Stomach (tissue), 9 donors: ENCODE measurements around the gene RSRC1. TPM values are rescaled to one million over a fixed set of nuclear protein-coding genes. Genes with fewer than 3 reads are reported as not detected.
A peak's percentile ranks its signal among the peaks of the same experiment; 100 is the strongest.

Experiments used
- DNase-seq, 2 donors: peaks; one replicate each; pipeline versions ENCODE4 v3.0.0 to v3.0.0-alpha.2; 2013 to 2019
- H3K27ac ChIP-seq, 5 donors: fragments of 200-600 bp in 4 of 5; sonication (generic) in 4 of 5; one replicate each; pipeline ENCODE4 v1.5.1; 2013 to 2019; ENCODE audit warnings: mild to moderate bottlenecking in 1 of 5, moderate library complexity in 1 of 5
- H3K27me3 ChIP-seq, 3 donors: fragments of 200-600 bp; sonication (generic); one replicate each; pipeline ENCODE4 v1.5.1; 2017 to 2019; ENCODE audit warnings: mixed run types in 1 of 3
- H3K36me3 ChIP-seq, 4 donors: fragments of 200-600 bp; sonication (generic); 1 replicate in 3 of 4; 2 replicates in 1 of 4; pipeline ENCODE4 v1.5.1; 2016 to 2019
- H3K4me1 ChIP-seq, 4 donors: fragments of 200-600 bp; sonication (generic); one replicate each; pipeline ENCODE4 v1.5.1; 2016 to 2019
- H3K4me3 ChIP-seq, 4 donors: fragments of 200-600 bp; sonication (generic) in 3 of 4; one replicate each; pipeline ENCODE4 v1.5.1; 2016 to 2019; ENCODE audit warnings: mild to moderate bottlenecking in 1 of 4
- H3K9me3 ChIP-seq, 4 donors: fragments of 200-600 bp; sonication (generic); one replicate each; pipeline ENCODE4 v1.5.1; 2016 to 2019
- CTCF ChIP-seq, 7 experiments: fragments of 450-650 bp in 4 of 7; fragments of 200-600 bp in 3 of 7; sonication (generic) in 3 of 7; IDR thresholded peaks; one replicate each; pipeline ENCODE4 v1.5.1; 2016 to 2019; ENCODE audit warnings: antibody characterized with exemption in 7 of 7, control low read depth in 2 of 7, mild to moderate bottlenecking in 1 of 7
- EP300 ChIP-seq: sonication (generic); formaldehyde crosslinking; IDR thresholded peaks from one replicate; pipeline ENCODE4 v1.6.1; 2017; ENCODE audit warnings: antibody characterized with exemption
- POLR2A ChIP-seq, 4 donors: fragments of 450-650 bp; IDR thresholded peaks; one replicate each; pipeline ENCODE4 v1.6.1; 2016; ENCODE audit warnings: antibody characterized with exemption in 4 of 4, control low read depth in 2 of 4, mild to moderate bottlenecking in 1 of 4, moderate library complexity in 1 of 4
- POLR2AphosphoS5 ChIP-seq, 3 donors: sonication (generic); formaldehyde crosslinking; IDR thresholded peaks; one replicate each; pipeline ENCODE4 v1.6.1; 2016; ENCODE audit warnings: antibody characterized with exemption in 3 of 3
- WGBS, 5 donors: extraction: QIAGEN DNeasy Blood & Tissue Kit in 3 of 5; methylation state at CpG; one replicate each; pipeline versions ENCODE4 v1.1.5 to v1.1.7; 2013 to 2018; 5-methylcytosine and 5-hydroxymethylcytosine counted together
- intact Hi-C: fragments of 100-400 bp; cut with DNase I; formaldehyde crosslinking; loops from one replicate; pipeline ENCODE4 v1.15.1; 2023; ENCODE audit warnings: low total_unique reads
- polyA plus RNA-seq, 3 donors: library from polyadenylated mRNA; stranded (reverse); fragments of 200-250 nt; gene quantifications; one replicate each; pipeline ENCODE4 v1.2.3, GENCODE V29; 2013
- total RNA-seq, 5 donors: library from RNA; depleted of rRNA; stranded (reverse); fragments of >200 nt; gene quantifications; one replicate each; pipeline versions ENCODE4 v1.1.0 to v1.2.3, GENCODE V29; 2014 to 2016
- donor health status: healthy with polysubstance abuse.
- donor health status: Bipolar disorder and iron deficiency.
- donor health status: healthy.

Gene RSRC1
- total and polyA plus RNA-seq, 8 donors: 1.7 to 502 (median 12.0) TPM

GRCh38 chr3:158103081-158103886 lies 6.6 kb upstream of the RSRC1 start:
- intact Hi-C loops: no loop called here
- WGBS, 5 donors: 5 to 9% (median 7%) methylated on average over 33 to 52 of the region's 52 CpGs
- peak overlapping the region in 3 of 4 donors; percentile 9 to 42 (median 23) for H3K4me3 ChIP-seq
- H3K27me3 ChIP-seq: peaks cover 45 to 100% (median 98%) of the 10 kb centered on the region in 3 donors
- peaks cover 0 to 3% (median 0%) of the 10 kb centered on the region in 4 donors for H3K9me3 ChIP-seq
- peaks cover 36 to 52% (median 47%) of the 10 kb centered on the region in 4 donors for H3K4me1 ChIP-seq
- peak; percentile 50 to 63 for DNase-seq
- no peak overlapping the region for H3K27ac ChIP-seq
- TF ChIP-seq POLR2AphosphoS5 (IDR thresholded peaks at IDR 0.05): no peak
- no peak for TF ChIP-seq CTCF (IDR thresholded peaks at IDR 0.05)
- no peaks in the 10 kb centered on the region for H3K36me3 ChIP-seq

DNA sequence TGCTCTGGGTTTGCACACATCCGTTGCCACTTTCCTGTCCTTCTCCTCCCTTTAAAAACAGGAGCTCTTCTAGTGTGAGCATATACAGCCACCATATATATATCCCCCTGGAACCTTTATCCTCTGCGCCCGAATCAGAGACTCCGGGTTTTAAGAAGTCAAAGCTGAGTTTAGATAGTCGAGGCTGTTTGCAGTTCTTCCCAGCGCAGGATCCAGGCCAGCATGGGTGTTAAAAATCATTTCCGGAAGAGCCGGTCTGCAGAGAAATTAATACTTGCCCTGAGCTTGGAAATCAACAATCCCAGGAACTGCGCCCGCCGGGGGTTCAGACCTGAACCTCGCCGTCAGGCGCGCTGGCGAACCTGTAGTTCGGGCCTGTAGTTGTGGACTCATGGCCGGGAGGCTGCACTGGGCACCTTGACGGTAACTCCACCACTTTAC lies 6.0 kb upstream of the RSRC1 start:
- intact Hi-C loops: no loop called here
- peak in 1 of 2 donors; percentile 26 for DNase-seq
- Histone ChIP-seq H3K9me3 (peaks cover 0 to 3% (median 0%) of the 10 kb centered on the region in 4 donors), H3K36me3 (no peaks in the 10 kb centered on the region), H3K4me1 (peaks cover 35 to 47% (median 44%) of the 10 kb centered on the region in 4 donors), H3K4me3 (peak overlapping the region in 2 of 4 donors; percentile 23 to 42), H3K27me3 (peaks cover 42 to 100% (median 98%) of the 10 kb centered on the region in 3 donors), H3K27ac (no peak overlapping the region)
- WGBS, 5 donors: 13 to 22% (median 18%) methylated on average over 19 of the region's 19 CpGs
- TF ChIP-seq POLR2AphosphoS5 (IDR thresholded peaks at IDR 0.05): no peak
- no peak for TF ChIP-seq EP300
- TF ChIP-seq POLR2A (IDR thresholded peaks at IDR 0.05): no peak
- no peak for TF ChIP-seq CTCF (IDR thresholded peaks at IDR 0.05)

DNA sequence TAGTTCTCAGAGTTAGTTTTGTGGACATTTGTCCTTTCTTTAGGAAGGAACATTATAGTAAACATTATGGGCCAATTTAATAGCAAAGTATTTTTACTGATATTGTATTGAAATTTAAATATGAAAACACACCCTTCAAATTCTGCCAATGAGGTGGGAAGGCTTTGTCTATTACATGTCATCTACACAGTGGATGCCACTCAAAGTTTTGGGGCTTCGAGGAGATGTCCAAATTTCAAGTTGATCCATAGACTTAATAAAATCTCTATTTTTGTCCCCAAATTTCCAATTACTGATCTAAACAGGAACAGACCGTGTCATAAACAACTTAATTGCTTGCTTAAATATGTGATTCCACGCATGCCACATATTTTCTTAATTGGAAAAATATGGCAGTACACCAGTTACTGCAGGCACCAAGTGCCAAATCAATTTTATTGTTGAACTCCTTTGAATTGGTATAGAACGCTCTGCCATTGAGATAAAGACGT lies 5.4 kb upstream of the RSRC1 start:
- peak overlapping the region in 1 of 4 donors; percentile 49 for H3K4me3 ChIP-seq
- 18 to 31% (median 23%) methylated on average over 5 of the region's 5 CpGs for WGBS, 5 donors
- H3K4me1 ChIP-seq: peaks cover 35 to 50% (median 46%) of the 10 kb centered on the region in 4 donors
- no peak overlapping the region for H3K27ac ChIP-seq
- no peaks in the 10 kb centered on the region for H3K36me3 ChIP-seq
- intact Hi-C loops: no loop called here
- DNase-seq: peak in 1 of 2 donors; percentile 14
- H3K27me3 ChIP-seq: peaks cover 42 to 100% (median 93%) of the 10 kb centered on the region in 3 donors
- TF ChIP-seq POLR2A (IDR thresholded peaks at IDR 0.05) (no peak), POLR2AphosphoS5 (IDR thresholded peaks at IDR 0.05) (no peak), EP300 (no peak), CTCF (IDR thresholded peaks at IDR 0.05) (no peak)
- H3K9me3 ChIP-seq: peaks cover 0 to 3% (median 0%) of the 10 kb centered on the region in 4 donors

DNA sequence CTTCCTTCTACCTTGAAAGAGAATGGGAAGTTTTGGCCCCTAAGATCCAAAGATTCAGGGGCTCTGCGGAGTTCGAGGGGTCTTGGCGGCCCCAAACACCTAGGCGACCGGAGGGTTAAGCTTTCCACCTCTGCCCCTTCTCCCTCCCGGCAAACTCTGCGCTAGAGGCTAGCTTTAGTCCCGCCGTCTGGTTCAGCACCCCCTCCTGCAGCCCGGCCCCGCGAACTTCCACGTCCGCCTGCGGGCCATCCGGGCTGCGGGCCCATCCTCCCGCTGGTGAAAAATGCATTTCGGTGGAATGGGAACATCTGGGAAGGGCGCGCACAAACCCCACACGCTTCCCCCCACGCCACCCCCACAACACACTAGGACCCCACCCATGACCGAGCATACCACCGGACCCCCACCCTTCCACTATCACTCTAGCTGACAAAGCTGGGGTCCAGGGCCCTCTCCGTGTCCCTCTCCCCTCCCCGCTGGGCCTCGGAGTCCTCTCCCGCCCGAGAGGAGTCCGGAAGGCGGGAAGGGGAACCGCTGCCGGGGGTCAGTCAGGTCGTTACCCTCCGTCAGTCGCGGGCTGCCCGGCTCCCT lies 4.7 kb upstream of the RSRC1 start:
- no peak for TF ChIP-seq POLR2AphosphoS5 (IDR thresholded peaks at IDR 0.05)
- no peak for TF ChIP-seq EP300
- no peak for TF ChIP-seq POLR2A (IDR thresholded peaks at IDR 0.05)
- no peak for TF ChIP-seq CTCF (IDR thresholded peaks at IDR 0.05)
- Histone ChIP-seq H3K4me1 (peaks cover 35 to 52% (median 47%) of the 10 kb centered on the region in 4 donors), H3K36me3 (no peaks in the 10 kb centered on the region), H3K27ac (no peak overlapping the region), H3K9me3 (peaks cover 0 to 3% (median 0%) of the 10 kb centered on the region in 4 donors), H3K27me3 (peaks cover 38 to 92% (median 86%) of the 10 kb centered on the region in 3 donors), H3K4me3 (peak overlapping the region; percentile 36 to 54 (median 48))
- 3 to 10% (median 7%) methylated on average over 16 to 39 of the region's 39 CpGs for WGBS, 5 donors
- intact Hi-C loops: no loop called here
- DNase-seq: peak in 1 of 2 donors; percentile 29
